HG03442 (cell line): ENCODE results near the gene HCN3.

Source experiments
- ATAC-seq: cut with Tn5 transposase; IDR thresholded peaks from one replicate; pipeline ENCODE4 v1.9.1; 2021; ENCODE audit warnings: mild to moderate bottlenecking, moderate library complexity; ENCODE audit not compliant: unreplicated experiment

Gene HCN3

DNA sequence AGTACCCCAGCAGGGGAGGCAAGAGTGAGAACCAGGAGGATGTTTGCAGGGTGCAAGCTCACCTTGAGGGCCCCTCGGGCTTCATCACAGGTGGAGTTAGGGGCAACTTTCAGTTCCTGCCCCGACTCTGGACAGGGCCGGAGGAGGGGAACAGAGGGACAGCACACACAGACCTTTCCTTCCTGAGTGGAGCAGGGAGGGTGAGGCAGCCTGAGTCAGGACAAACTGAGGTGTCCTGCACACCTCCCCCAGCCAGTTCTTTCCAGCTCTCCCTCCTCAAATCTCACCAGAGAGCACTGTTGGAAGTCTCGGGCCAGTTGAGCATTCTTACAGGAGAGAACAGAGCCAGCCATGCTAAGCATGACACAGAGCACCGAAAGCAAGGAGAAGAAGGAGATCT, 23.5 kb upstream of the HCN3 start:
- ATAC-seq, result no peak

DNA sequence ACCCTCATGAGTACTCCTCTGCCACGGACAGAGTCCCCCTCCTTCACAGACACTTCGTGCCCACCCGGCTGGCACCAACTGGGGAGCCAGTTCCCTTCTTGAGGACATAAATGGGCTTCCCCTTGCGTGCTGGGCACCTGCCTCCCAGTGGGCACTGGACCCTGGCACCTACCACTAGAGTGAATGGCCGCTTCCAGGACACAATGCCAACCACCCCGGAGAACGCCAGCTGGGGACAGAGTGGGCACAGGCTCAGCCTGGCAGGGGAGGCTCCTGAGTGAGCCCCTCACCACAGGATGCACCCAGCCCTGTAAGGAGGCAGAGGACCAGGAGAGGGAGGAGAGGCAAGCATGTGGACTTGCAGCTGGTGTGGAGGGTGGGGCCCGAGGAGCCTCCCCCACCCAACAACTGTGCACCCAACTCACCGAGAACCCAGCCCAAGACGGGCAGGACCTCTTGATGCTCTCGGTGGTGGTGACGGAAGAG, 23.0 kb upstream of the HCN3 start:
- no peak for ATAC-seq

DNA sequence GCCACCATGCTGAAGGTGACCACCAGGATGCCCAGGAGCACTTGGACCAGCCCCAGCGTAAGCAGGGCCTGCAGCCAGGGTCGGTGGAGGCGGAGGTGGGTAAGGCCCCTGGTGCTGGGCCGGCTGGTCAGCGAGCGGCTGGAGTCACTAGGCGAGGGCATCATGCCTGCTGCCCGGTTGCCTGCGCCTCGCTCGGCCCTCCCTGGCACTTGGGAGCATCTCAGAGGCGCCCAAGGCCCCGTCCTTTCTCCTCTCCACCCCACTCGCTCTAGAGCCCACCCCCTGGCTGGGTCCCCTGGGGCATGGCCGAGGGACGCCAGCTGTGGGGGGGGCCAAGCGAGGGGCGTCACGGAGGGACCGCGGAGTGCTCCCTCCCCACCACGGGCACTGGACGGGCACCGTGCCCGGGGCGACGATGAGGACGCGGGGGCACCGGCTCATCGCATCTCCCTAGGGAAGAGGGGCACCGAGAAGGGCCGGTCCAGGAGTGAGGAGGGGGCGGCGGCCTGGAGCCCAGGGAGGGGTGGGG, 22.5 kb upstream of the HCN3 start:
- ATAC-seq, result no peak

DNA sequence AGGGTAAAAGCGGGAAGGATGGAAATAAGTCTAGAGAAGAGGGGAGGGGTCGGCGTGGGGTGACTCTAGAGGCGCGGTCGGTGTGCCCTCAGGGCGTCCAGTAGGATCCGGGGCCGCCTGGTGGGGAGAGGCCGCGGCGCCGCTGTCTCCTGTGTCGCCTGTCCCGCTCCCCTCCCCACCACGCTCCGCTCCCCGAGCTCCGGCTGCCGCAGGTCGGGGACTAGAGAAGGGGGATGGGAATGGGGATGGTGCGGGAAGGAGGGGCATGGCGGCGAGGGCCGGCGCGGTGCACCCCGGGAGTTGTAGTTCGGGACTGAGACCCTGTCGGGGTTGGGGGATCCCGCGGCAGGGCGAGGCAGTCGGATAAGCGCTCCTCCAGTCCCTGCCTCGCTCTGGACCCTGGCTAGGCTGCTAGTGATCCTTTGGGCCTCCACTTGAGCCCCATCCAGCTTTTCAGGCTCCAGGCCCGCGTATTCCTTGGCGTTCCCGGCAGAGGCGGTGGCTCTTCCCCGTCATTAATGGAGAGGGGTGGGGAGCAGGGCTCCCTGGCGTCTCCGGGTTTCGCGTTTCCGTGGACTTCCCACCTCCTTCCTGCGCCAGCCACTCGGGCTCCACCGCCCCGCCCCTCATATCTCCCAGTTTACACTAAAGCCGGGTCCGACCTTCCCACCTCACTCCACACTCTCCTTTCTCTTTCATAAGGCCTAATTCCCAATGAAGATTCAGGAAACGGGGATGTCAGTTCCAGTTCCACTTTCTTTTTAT, 21.8 kb upstream of the HCN3 start, which contains the start of gene ENTREP3:
Gene ENTREP3, minus strand, starts transcription at position 241 of the 765 bp plus-strand sequence. CDS start 606 bp downstream, outside the sequence.
- ATAC-seq, result peak; percentile 51

- no peak for ATAC-seq
Measured at GRCh38 chr1:155256058-155256852, 21.0 kb upstream of the HCN3 start.

GRCh38 chr1:155260276-155260675, 17.0 kb upstream of the HCN3 start:
- ATAC-seq, result no peak

DNA sequence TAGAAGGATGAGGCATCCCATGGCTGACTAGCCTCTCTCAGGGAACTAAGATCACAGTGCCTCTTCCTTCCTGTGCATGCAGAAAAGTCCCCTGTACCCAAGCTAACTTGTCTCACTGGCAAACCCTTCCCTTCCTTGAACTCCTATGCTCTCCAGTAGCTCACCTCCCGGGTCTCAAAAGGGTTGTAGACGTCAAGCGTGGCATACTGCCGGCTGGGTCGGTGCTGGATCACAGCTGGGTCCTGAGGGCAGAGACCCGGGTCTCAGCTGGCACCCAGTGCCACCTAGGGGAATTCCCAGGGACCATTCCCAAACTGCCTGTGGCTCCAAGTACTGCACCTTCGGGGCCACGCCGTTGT, 15.8 kb upstream of the HCN3 start:
- ATAC-seq, result peak; percentile 3

DNA sequence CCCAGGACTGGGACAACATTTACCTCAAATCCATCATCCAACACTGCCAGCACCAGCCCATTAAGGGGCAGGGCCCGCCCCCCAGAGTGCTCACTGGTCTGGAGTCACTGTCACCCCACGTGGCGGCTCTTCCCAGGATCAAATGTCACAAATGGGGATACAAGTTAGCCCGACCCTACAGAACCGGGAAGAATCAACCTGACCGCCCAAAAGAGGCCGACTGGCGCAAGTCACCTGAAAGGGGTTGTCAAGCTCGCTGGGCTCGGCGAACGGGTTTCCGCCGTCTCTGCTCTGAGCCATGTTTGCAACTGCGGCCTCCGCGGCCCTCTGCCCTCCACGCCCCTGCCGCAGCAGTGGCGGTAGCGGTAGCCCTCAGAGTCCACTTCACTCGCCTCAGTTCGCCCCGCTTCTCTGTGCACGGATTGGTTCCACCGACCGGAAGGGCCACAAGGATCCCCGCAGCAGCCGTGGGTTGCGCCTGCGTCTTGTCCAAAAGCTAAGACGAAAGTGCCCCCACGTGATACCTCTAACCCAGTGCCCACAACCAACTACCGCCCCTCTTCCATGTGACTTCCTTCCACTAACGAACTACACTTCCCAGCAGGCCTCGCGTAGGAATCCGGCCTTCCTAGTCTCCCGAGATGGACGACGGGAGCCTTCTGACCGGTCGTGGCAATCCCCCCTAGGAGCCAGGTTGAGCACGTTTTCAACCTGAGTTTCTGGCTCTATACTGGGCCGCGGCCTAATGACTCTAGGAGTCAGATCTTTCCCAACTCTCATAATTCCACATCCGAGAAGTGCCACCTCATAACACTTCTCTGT, 15.2 kb upstream of the HCN3 start, which contains the start of gene SCAMP3:
Gene SCAMP3, minus strand, starts transcription at position 509 of the 822 bp plus-strand sequence. Its CDS starts 209 bp downstream, at position 300.
- peak; percentile 89 for ATAC-seq

- ATAC-seq, result no peak
Measured at GRCh38 chr1:155263067-155263466, 14.2 kb upstream of the HCN3 start.

DNA sequence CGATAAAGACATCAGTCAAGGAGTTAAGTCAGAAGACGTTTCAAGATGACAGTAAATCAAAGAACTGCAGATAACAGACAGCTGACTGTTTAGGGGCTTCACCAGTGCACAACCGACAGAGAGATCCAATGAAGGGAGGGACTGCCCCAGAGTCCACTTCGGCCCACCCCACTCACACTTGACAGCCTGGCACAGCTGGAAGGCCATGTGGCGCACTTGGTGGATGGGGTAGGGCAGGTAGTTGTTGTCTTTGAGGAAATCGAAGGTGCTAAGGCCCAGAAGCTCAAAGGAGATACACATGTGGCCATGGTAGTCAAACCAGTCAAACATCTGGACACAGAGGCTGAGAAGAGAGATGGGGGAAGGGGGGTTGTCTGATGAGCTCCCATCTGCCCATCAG, 10.7 kb upstream of the HCN3 start:
- no peak for ATAC-seq

DNA sequence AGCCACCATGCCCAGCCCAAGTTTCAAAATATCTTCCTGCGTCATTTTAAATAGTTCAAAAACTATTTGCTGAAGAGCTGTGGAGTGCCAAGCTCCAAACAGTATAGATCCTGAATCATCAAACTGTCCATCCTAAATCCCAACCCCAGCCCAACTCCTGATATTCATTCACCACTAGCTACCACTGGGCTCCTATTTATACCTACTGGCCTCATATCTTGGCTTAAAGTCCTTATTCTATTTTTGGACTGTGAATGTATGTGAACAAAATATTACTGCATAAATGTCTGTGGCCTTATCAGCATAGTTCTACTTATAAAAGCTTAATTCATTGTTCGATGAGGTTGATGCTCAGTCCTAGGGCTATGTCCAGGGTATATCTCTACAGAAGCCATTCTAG, 9.9 kb upstream of the HCN3 start:
- ATAC-seq, result no peak

DNA sequence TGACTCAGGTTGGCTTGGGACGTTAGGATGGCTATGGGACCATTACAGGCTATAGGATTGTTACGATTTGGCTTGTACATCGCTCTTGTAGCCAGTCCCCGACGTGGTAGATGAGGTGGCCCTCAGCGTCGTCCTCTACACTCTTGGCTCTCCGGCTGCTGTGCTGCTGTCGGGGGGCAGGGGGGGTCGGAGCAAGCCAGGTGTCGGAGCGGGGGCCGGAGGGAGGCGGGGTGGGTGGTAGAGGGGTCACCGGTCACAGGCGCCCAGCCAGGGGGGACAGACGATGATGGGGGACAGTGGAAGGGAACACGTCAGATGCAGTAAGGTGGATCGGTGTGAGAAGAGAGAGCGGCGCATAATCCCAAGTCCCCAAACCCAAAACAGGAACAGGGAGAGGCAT, 8.6 kb upstream of the HCN3 start:
- ATAC-seq, result no peak

DNA sequence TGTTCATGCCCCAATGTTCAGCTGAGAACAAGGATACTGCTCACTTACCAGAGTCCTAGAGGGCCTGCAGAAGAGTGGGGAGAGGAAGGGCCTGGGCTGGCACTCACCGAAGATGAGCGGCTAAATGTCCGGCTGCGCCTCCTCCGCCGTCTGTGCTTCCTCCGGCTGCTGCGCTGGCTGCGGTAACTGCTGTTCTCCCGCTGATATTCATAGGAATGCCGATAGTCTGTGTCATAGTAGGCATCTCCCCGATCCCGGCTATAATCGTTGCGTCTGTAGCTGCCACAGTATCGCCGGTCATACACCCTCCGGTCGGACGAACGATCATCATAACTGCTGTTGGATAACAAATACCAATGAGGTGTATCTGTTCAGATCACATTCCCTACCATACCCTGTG, 7.9 kb upstream of the HCN3 start:
- no peak for ATAC-seq

- ATAC-seq, result peak; percentile 17
Measured at GRCh38 chr1:155272466-155273342, 4.6 kb upstream of the HCN3 start.

DNA sequence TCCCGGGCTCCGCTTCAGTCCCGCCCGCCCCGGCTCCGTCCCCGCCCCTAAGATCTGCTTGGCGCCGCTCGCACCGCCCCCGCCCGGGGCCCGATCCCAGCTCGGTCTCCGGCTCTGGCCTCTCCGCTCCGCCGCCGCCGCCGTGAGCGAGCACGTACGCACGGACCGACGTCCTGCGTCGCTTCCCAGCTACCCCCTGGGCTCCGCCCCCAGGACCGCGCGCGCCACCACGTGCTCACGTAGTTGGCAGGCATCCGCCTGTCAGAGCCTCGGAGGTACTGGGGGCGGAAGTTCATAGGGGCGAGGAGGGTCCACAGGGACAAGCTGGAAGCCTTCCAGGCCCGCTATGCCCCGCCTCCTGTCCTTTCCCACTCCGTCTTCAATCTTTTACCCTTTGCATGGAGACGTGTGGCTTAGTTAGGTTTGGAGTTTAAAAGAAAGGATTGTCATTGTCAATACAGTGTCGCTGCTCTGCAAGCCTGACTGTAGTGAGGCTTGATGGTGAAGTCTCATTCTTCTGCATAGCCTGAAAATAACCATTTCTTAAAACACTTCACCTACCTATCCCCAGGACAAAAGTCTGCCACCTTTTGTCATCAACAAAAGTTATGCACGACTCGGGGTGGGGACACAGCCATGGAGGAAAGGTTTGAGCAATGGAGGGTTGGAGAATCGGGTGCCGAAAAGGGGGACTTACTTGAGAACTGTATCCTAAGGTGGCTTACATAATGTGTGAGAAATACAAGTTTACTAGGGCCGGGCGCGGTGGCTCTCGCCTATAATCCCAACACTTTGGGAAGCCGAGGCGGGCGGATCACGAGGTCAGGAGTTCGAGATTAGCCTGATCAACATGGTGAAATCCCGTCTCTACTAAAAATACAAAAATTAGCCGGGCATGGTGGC, 3.7 kb upstream of the HCN3 start, which contains the start of gene CLK2:
Gene CLK2, minus strand, starts transcription at position 162 of the 903 bp plus-strand sequence. CDS start 2,527 bp downstream, outside the sequence.
- ATAC-seq, result peak; percentile 76

- ATAC-seq, result no peak
Measured at GRCh38 chr1:155277902-155278688, 832 bp downstream of the HCN3 start.

DNA sequence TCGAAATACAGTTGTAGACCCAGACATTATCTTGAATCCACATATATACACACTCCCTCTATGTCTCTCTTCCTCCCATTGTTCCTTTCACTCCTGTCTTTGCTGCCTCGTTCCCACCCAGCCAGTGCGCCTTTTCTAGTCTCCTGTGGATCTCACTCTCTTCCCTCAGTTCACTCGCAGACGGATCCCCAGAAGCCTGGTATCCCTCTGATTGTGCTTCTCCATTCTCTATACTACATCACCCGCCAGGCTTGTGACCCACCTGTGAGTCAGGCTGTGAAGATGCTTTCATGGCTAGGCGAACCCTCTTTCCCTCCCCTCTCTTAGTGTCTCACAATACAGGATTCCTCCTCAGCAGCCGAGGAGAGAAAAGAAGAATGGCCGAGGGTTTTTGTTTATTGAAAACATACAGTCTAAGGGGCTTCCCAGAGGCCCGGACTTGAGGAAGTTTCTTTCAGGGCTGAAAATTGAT, 1.5 kb downstream of the HCN3 start:
- no peak for ATAC-seq

DNA sequence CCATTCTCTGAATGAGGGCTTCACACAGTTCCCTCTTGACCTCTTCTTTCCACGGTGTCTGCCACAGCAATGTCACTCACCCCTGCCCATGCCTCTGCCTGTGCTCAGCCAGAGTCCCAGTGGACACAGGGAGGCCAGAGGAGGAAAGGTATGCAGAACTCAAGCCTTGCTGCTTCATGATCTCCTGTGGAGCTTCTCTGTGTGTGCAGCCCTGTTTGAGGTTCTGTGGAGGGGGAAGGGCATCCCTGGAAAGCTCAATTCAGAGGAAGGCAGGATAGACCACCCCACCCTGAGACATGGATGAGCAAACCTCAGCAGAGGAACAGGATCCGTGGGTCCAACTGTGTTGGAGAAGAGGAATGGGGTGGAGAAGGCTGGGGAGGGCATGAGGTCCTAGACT, 2.0 kb downstream of the HCN3 start:
- ATAC-seq, result no peak
